NCI-H345 (cell line): ENCODE data around the gene VPS13D.

Experiments
- DNase-seq: peaks from one replicate; lab custom pipeline; 2025; lab: John Stamatoyannopoulos, UW

Gene VPS13D

GRCh38 chr1:12539705-12540579 lies 310.1 kb downstream of the VPS13D start:
- DNase-seq, result no peak

- DNase-seq, result no peak
These were observed 310.9 kb downstream of the VPS13D start for GRCh38 chr1:12540580-12541273.

DNA sequence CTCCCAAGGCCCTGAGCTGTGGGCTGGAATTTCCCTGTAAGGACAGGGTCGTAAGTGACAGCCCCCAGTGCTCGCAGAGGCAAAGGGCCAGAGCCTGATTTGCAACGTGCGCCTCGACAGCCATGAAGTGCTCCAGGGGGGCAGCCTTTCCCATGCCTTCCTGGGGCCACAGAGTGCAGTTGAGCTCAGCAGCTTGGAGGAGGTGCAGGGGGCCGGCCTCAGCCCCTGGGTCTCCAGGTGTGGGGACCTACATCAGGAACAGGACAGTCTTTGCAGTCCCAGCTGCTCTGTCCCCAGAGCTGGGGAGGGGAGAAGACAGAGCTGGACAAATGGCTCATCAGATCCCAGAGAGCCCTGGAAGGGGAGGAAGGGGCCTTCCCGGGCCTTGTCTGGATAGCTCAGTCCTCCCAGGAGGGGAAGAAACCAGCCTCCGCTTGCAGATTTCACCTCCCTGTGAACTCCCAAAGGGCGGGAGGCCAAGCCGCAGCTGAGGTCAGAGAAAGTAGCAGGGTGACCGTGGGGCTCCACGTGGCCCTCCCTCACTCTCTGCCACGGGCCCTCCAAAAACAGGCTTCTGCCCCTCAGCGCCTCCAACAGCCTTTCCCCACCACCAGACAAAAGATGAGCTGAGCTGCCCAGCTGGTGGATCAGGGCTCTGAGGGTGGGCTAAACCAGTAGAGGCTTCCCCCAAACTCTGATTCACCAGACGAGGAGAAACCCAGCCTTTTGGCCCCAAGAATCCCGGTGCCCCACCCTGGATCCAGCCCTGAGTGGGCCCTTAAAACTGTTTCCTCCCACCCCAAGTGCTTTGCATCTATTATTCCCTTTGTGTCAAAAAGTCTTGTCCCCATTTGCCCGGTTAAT lies 311.7 kb downstream of the VPS13D start:
- DNase-seq, result no peak

DNA sequence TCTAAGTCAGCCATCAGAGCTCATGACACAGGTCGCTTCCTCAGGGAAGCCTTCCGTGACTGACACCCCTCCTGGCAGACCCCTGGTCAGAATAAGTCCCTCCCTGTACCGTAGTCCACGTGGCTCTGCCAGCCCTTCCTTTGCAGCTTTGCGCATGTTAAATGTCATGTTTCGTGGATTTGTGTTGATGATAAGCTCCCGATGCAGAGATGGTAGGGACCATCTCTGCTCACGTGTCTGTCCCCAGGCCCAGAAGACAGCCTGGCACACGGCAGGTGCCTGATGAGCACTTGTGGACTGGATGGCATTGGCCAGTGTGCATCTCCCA lies 312.3 kb downstream of the VPS13D start:
- no peak for DNase-seq

DNA sequence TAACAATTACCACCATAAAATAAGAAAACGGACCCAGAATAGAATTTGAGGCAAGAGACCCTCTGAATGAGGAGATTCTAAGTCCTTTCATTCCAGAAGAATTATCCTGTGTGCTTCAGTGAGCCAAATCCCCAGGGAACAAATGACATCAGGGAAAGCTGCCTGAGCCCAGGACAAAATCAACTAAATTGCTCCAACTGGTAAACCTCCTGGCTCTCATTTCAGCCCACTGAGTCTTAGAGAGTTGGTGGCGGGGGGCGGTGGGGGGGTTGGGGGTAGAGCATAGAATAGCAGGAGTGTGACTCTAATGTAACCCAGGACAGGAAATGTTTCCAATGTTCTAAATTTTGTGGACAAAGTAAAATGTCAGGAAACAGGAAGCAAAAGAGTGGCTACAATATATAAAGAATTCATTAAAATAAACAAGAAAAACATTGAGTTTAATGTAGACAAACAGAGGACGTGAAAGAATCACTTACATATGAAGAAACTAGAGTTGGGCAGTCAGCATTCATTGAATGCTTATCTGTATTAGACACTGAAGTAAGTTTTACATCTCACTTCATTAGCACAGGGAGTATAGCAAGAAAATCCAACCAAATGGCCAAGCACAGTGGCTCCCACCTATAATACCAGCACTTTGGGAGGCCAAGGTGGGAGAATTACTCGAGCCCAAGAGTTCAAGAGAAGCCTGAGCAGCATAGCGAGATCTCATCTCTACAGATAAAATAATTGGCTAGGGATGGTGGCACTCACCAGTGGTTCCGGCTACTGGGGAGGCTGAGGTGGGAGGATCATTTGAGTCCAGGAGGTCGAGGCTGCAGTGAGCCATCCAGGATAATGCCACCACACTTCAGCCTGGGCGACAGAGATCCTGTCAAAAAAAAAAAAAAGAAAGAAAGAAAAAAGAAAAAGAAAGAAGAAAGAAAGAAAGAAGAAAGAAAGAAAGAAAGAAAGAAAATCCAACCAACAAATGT lies 313.1 kb downstream of the VPS13D start:
- DNase-seq, result no peak

- DNase-seq, result no peak
These were observed 313.9 kb downstream of the VPS13D start for GRCh38 chr1:12543740-12544154.

DNA sequence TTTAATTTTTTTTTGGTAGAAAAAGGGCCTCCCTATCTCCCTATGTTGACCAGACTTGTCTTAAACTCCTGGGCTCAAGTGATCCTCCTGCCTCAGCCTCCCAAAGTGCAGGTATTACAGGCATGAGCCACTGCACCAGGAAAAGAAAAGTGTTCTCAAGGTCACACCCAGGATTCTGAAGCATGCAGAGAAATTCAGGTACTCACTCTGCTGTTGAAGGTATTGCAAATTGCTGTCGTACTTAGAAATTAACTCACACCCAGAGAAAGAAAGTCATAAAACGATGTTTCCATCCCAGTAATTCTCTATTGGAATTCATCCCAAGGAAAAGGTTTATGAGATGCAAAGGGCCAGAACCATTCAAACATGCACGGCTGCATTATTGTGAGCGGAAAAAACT lies 314.5 kb downstream of the VPS13D start:
- DNase-seq, result no peak

GRCh38 chr1:12544992-12545391 lies 315.2 kb downstream of the VPS13D start:
- no peak for DNase-seq

DNA sequence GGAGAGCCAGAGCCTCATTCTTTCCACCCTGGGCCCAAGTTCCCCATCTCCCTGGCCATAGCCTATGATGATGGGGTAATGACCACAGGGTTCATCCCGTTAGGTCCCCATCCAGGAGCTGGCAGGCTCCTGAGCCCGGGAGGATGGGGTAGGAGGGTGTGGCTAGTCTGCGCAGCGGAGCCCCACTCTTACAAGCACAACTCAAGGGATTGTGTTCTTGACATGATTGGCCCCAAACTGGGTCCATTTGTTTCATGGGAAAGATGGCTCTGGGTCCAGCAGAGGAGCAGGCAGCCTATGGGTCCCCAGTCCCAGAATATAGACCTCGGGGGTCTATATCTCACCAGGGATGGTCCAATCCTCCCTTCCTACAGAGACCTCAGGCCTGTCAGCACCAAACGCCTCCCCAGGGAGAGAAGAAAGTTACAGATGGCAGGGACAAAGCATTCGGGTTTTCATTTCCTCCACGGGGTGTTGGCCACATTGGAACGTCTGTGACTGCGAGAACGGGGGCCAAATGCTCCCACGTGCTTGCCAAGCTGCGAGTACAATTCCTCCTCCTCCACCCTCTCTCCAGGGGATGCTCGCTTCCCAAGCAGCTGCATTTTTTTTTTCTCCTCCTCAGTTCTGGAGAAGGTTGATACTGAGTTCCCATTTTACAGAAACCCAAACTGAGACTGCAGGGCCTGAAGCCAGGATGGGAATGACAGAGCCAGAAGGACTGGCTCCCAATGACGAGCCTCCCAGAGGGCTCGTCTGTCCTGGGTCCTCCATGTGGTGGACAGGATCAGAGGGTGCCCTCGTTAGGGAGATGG lies 317.1 kb downstream of the VPS13D start:
- DNase-seq, result no peak

DNA sequence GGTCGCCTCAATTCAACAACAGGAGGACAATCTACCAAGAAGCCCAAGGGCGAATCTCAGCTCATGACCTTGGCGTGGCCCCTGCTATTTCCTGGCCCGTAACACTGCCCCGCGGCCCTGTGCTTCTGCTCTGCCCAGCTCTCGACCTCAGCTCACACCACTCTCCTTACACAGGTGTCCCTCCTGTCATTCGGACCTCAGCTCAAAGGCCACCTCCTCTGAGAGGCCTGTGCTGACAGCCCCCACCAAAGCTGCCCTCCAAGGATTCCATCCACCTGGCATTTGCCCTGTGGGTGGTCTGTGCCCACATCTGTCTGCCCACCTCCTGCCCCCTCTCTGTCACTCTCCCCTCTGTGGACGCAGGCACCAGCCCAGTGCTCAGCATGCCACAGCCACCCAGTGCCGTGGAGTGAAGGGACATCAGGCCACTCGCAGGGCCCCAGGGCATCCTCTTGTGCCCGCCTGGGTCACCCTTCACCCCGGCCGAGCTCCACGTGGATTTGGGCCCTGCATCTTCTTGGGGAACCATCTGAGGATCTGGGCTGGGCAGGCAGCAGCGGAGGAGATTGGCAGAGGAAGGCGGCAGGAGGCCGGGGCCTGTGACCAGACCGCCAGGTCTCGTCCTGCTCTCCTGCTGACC lies 317.9 kb downstream of the VPS13D start:
- no peak for DNase-seq

GRCh38 chr1:12548279-12548972 lies 318.6 kb downstream of the VPS13D start:
- no peak for DNase-seq

DNA sequence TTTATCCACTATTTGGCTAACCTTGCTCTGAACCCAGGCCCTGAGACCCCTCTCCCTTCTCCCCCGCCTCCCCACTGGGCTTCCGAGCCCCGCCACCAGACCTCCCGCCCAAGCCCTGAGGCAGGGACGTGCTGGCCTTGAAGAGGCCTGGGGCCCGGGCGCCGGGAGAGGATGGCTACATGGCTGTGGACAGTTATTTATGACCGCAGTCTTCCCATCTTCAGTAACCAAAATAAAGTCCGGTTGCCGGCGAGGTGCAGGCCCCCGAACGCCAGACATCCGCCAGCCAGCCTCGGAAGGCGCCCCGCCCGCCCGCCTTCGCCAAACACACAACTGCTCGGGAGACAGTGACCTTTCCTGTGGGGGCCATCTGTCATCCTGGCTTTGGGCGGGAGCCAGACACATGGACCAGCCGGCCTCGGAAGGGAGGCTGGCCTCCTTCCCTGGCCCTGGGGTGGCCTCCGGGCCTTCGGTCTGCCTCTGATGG lies 319.2 kb downstream of the VPS13D start:
- no peak for DNase-seq

- DNase-seq, result peak; percentile 75
These were observed 319.9 kb downstream of the VPS13D start for GRCh38 chr1:12549460-12550349.

DNA sequence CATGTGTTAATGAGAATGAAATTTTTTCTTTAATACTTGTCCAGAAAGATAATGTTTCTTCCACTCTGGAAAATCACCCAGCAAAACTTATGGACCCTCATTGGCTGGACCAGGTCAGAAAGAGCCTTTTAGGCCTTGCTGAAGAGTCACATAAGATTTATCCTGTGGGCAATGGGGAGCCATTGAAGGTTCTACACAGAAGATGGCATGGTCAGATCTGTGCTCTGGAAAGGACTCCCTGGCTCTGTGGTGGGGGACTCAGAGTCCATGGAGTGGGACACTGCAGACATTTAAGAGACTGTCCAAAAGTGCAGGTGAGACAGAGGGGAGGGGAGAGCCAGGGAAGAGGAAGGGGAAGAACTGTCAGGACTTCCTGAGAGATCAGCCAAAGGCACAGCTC lies 321.8 kb downstream of the VPS13D start:
- no peak for DNase-seq

DNA sequence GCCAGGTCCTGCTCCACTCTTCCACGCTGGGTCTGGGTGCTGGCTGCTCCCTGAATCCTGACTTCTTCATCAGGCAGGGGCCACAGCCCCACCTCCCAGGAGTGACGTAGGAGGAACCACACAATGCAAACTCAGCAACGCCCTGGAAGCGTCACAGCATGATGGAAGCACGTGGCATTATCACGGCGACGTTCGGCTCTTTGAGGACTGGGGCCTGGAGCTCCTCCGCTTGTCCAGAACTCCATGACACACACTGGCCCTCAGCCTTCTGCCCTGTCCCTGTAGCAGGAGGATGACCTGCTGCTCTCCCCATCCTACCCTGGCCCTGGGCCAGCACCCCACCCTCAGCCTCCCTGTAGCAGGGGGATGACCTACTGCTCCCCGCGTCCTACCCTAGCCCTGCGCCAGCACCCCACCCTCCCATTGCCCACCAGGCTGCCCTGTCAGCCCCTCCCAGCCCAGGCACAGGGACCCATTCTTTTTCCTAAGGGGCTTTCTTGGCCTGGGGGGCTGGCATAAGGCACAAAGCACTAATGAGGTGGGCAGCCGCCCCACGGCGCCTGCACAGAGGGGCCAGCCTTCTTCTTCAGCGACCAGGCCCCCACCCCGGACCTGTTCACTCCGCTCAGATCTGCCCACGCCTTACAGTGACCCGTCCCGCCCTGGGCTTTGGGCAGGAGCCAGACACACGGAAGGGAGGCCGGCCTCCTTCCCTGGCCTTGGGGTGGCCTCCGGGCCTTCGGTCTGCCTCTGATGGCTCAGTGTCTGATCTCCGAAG lies 322.5 kb downstream of the VPS13D start:
- no peak for DNase-seq

- DNase-seq, result no peak
These were observed 323.4 kb downstream of the VPS13D start for GRCh38 chr1:12552951-12553921.
